Activated CD4-positive, alpha-beta T cell treated with anti-CD3 and anti-CD28 coated beads for 36 hours (primary cell): Measurements from ENCODE around the gene KRT71. TPM values are rescaled to one million over a fixed set of nuclear protein-coding genes. Genes with fewer than 3 reads are reported as not detected.
"Not testable (repeated sequence)": the region's sequence is repeated elsewhere in the genome, so short reads cannot be mapped to it uniquely, and the experiment has no call there.

Source experiments
- ATAC-seq: fragments of 200-7000 bp; cut with Tn5 transposase; one replicate; pipeline ENCODE4 v1.10.0; 2021; ENCODE audit warnings: mild to moderate bottlenecking, moderate library complexity
- CTCF ChIA-PET: fragments of 350-600 bp; sonication (Branson Sonifier 250); formaldehyde crosslinking; loops from one replicate; lab custom pipeline; 2021; ENCODE audit warnings: antibody characterized with exemption; lab: Charles Lee
- POLR2A ChIA-PET: fragments of 350-600 bp; sonication (Branson Sonifier 250); formaldehyde crosslinking; loops from one replicate; lab custom pipeline; 2021; ENCODE audit warnings: antibody characterized with exemption, inconsistent platforms; lab: Charles Lee
- DNase-seq: peaks from one replicate; pipeline ENCODE4 v3.0.0-alpha.2; 2020
- H3K27ac Mint-ChIP-seq: one replicate; pipeline ENCODE4 v1.8.0; 2021; ENCODE audit warnings: mixed read lengths
- H3K27me3 Mint-ChIP-seq: one replicate; pipeline ENCODE4 v1.8.0; 2021; ENCODE audit warnings: mixed read lengths
- H3K36me3 Mint-ChIP-seq: one replicate; pipeline ENCODE4 v1.8.0; 2021; ENCODE audit warnings: low read depth, mixed read lengths
- H3K4me1 Mint-ChIP-seq: one replicate; pipeline ENCODE4 v1.8.0; 2021; ENCODE audit warnings: mixed read lengths
- H3K4me3 Mint-ChIP-seq: one replicate; pipeline ENCODE4 v1.8.0; 2021; ENCODE audit warnings: mild to moderate bottlenecking, moderate library complexity, mixed read lengths
- H3K9me3 Mint-ChIP-seq: one replicate; pipeline ENCODE4 v1.8.0; 2021; ENCODE audit warnings: low read depth, mixed read lengths
- intact Hi-C, 2 experiments: fragments of 100-400 bp; cut with DNase I in 1 of 2; cut with micrococcal nuclease in 1 of 2; formaldehyde crosslinking; loops; one replicate each; pipeline versions ENCODE4 v1.14.2 to v1.15.1; 2022 to 2024; cut with DNase I, micrococcal nuclease
- total RNA-seq, 2 experiments: library from RNA; stranded (reverse); gene quantifications; one replicate each; pipeline ENCODE4 v1.2.3, GENCODE V29; 2021

Gene KRT71
- total RNA-seq, 2 experiments from 2014 or later: not detected

GRCh38 chr12:52506858-52507715 is 45.9 kb downstream of the KRT71 start:
- POLR2A ChIA-PET: no interaction called here
- DNase-seq: no peak
- ATAC-seq: peak; percentile 58
- CTCF ChIA-PET: interaction anchor here (0.6 to 1.3 kb wide), 4 partner anchors 74 to 1314 kb away, joined by 3 to 5 read pairs (median 3); no protein-coding TSS in a partner anchor
- peaks cover 9% of the 10 kb centered on the region for H3K9me3 Mint-ChIP-seq
- no peaks in the 10 kb centered on the region for H3K4me1 Mint-ChIP-seq
- no peaks in the 10 kb centered on the region for H3K36me3 Mint-ChIP-seq
- no peak overlapping the region for H3K27ac Mint-ChIP-seq
- intact Hi-C loops: loop anchor here (5.0 to 10.0 kb wide), 2 partner anchors 112 to 135 kb away; no protein-coding TSS in a partner anchor
- H3K27me3 Mint-ChIP-seq: peaks cover 24% of the 10 kb centered on the region
- no peak overlapping the region for H3K4me3 Mint-ChIP-seq

- no peaks in the 10 kb centered on the region for H3K36me3 Mint-ChIP-seq
- no peak for ATAC-seq
- no peak overlapping the region for H3K27ac Mint-ChIP-seq
- no peaks in the 10 kb centered on the region for H3K4me1 Mint-ChIP-seq
- H3K27me3 Mint-ChIP-seq: peaks cover 16% of the 10 kb centered on the region
- ChIA-PET POLR2A (no interaction called here), CTCF (no interaction called here)
- intact Hi-C loops: loop anchor here in 1 of 2 experiments (10.0 kb wide), 1 partner anchor 108 kb away; no protein-coding TSS in a partner anchor
- no peak for DNase-seq
- no peak overlapping the region for H3K4me3 Mint-ChIP-seq
- H3K9me3 Mint-ChIP-seq: no peaks in the 10 kb centered on the region
Observed at GRCh38 chr12:52502877-52503276, 50.1 kb downstream of the KRT71 start.

GRCh38 chr12:52501490-52501889 is 51.5 kb downstream of the KRT71 start:
- DNase-seq (no peak), ATAC-seq (no peak)
- intact Hi-C loops: loop anchor here in 1 of 2 experiments (10.0 kb wide), 1 partner anchor 107 kb away; no protein-coding TSS in a partner anchor
- Mint-ChIP-seq H3K4me1 (no peaks in the 10 kb centered on the region), H3K27ac (no peak overlapping the region), H3K9me3 (no peaks in the 10 kb centered on the region), H3K36me3 (no peaks in the 10 kb centered on the region), H3K27me3 (peaks cover 8% of the 10 kb centered on the region), H3K4me3 (no peak overlapping the region)
- POLR2A ChIA-PET: no interaction called here
- CTCF ChIA-PET: no interaction called here

- DNase-seq, H3K27me3 Mint-ChIP-seq, H3K4me3 Mint-ChIP-seq, H3K36me3 Mint-ChIP-seq, CTCF ChIA-PET, H3K4me1 Mint-ChIP-seq, POLR2A ChIA-PET, ATAC-seq, H3K27ac Mint-ChIP-seq, H3K9me3 Mint-ChIP-seq: not testable (repeated sequence)
- intact Hi-C loops: loop anchor here in 1 of 2 experiments (10.0 kb wide), 1 partner anchor 106 kb away; no protein-coding TSS in a partner anchor
Observed at GRCh38 chr12:52500574-52500973, 52.4 kb downstream of the KRT71 start.

- no peaks in the 10 kb centered on the region for H3K4me1 Mint-ChIP-seq
- no peak for ATAC-seq
- POLR2A ChIA-PET: no interaction called here
- CTCF ChIA-PET: interaction anchor here (1.2 kb wide), 1 partner anchor 12 kb away, joined by 7 read pairs; no protein-coding TSS in a partner anchor
- H3K27ac Mint-ChIP-seq: no peak overlapping the region
- no peak for DNase-seq
- H3K27me3 Mint-ChIP-seq: peaks cover 1% of the 10 kb centered on the region
- intact Hi-C loops: loop anchor here in 1 of 2 experiments (10.0 kb wide), 1 partner anchor 105 kb away; no protein-coding TSS in a partner anchor
- H3K4me3 Mint-ChIP-seq: no peak overlapping the region
- no peaks in the 10 kb centered on the region for H3K36me3 Mint-ChIP-seq
- no peaks in the 10 kb centered on the region for H3K9me3 Mint-ChIP-seq
Observed at GRCh38 chr12:52499806-52500560, 53.0 kb downstream of the KRT71 start.

GRCh38 chr12:52498946-52499345 is 54.0 kb downstream of the KRT71 start:
- POLR2A ChIA-PET: no interaction called here
- CTCF ChIA-PET: interaction anchor here (1.2 kb wide), 1 partner anchor 10 kb away, joined by 7 read pairs; no protein-coding TSS in a partner anchor
- intact Hi-C loops: no loop called here
- Mint-ChIP-seq H3K4me3 (no peak overlapping the region), H3K27ac (no peak overlapping the region), H3K4me1 (no peaks in the 10 kb centered on the region), H3K36me3 (no peaks in the 10 kb centered on the region), H3K9me3 (no peaks in the 10 kb centered on the region), H3K27me3 (peaks cover 1% of the 10 kb centered on the region)
- DNase-seq (no peak), ATAC-seq (no peak)

GRCh38 chr12:52497975-52498374 is 55.0 kb downstream of the KRT71 start:
- DNase-seq: no peak
- no peak overlapping the region for H3K27ac Mint-ChIP-seq
- ChIA-PET POLR2A (no interaction called here), CTCF (no interaction called here)
- H3K36me3 Mint-ChIP-seq: no peaks in the 10 kb centered on the region
- H3K27me3 Mint-ChIP-seq: peaks cover 3% of the 10 kb centered on the region
- intact Hi-C loops: no loop called here
- ATAC-seq: no peak
- no peaks in the 10 kb centered on the region for H3K9me3 Mint-ChIP-seq
- H3K4me1 Mint-ChIP-seq: no peaks in the 10 kb centered on the region
- no peak overlapping the region for H3K4me3 Mint-ChIP-seq

- no peaks in the 10 kb centered on the region for H3K4me1 Mint-ChIP-seq
- ATAC-seq: no peak
- CTCF ChIA-PET: interaction anchor here (1.3 kb wide), 1 partner anchor 123 kb away, joined by 3 read pairs; no protein-coding TSS in a partner anchor
- no peak overlapping the region for H3K4me3 Mint-ChIP-seq
- POLR2A ChIA-PET: no interaction called here
- H3K9me3 Mint-ChIP-seq: no peaks in the 10 kb centered on the region
- H3K27me3 Mint-ChIP-seq: peaks cover 6% of the 10 kb centered on the region
- DNase-seq: no peak
- H3K36me3 Mint-ChIP-seq: no peaks in the 10 kb centered on the region
- no peak overlapping the region for H3K27ac Mint-ChIP-seq
- intact Hi-C loops: no loop called here
Observed at GRCh38 chr12:52496590-52497071, 56.3 kb downstream of the KRT71 start.

- H3K36me3 Mint-ChIP-seq: no peaks in the 10 kb centered on the region
- no peak for ATAC-seq
- H3K27me3 Mint-ChIP-seq: peaks cover 6% of the 10 kb centered on the region
- intact Hi-C loops: no loop called here
- H3K4me1 Mint-ChIP-seq: no peaks in the 10 kb centered on the region
- DNase-seq: no peak
- no peak overlapping the region for H3K27ac Mint-ChIP-seq
- CTCF ChIA-PET: interaction anchor here (1.3 kb wide), 1 partner anchor 123 kb away, joined by 3 read pairs; no protein-coding TSS in a partner anchor
- H3K4me3 Mint-ChIP-seq: no peak overlapping the region
- H3K9me3 Mint-ChIP-seq: no peaks in the 10 kb centered on the region
- POLR2A ChIA-PET: no interaction called here
Observed at GRCh38 chr12:52496054-52496453, 56.9 kb downstream of the KRT71 start.

GRCh38 chr12:52495389-52495788 is 57.6 kb downstream of the KRT71 start:
- H3K4me3 Mint-ChIP-seq: no peak overlapping the region
- H3K27ac Mint-ChIP-seq: no peak overlapping the region
- ChIA-PET CTCF (no interaction called here), POLR2A (no interaction called here)
- DNase-seq (no peak), ATAC-seq (no peak)
- intact Hi-C loops: no loop called here
- H3K4me1 Mint-ChIP-seq: no peaks in the 10 kb centered on the region
- H3K9me3 Mint-ChIP-seq: no peaks in the 10 kb centered on the region
- H3K36me3 Mint-ChIP-seq: no peaks in the 10 kb centered on the region
- H3K27me3 Mint-ChIP-seq: peaks cover 6% of the 10 kb centered on the region

- Mint-ChIP-seq H3K4me1 (no peaks in the 10 kb centered on the region), H3K4me3 (no peak overlapping the region), H3K27me3 (peaks cover 6% of the 10 kb centered on the region), H3K27ac (no peak overlapping the region), H3K36me3 (no peaks in the 10 kb centered on the region), H3K9me3 (no peaks in the 10 kb centered on the region)
- no peak for DNase-seq
- ChIA-PET CTCF (interaction anchor here (1.2 kb wide), 1 partner anchor 151 kb away, joined by 3 read pairs; no protein-coding TSS in a partner anchor), POLR2A (no interaction called here)
- intact Hi-C loops: no loop called here
- no peak for ATAC-seq
Observed at GRCh38 chr12:52494518-52494917, 58.4 kb downstream of the KRT71 start.
